DND-41 (cell line): ENCODE results near the gene EDAR.

Experiments used
- CTCF ChIP-seq: IDR thresholded peaks from 2 replicates; pipeline ENCODE4 v1.5.1; 2012; ENCODE audit warnings: borderline replicate concordance, low read length, moderate library complexity, mild to moderate bottlenecking; ENCODE audit not compliant: poor library complexity, severe bottlenecking; ENCODE audit errors: extremely low read depth
- EZH2 ChIP-seq: IDR thresholded peaks from 3 replicates; pipeline ENCODE4 v1.6.1; 2012; ENCODE audit warnings: borderline replicate concordance, low read depth, mild to moderate bottlenecking, moderate library complexity, low read length, inconsistent platforms; ENCODE audit not compliant: severe bottlenecking

GRCh38 chr2:108920686-108921085, 68.3 kb downstream of the EDAR start:
- no peak for TF ChIP-seq CTCF
- no peak for TF ChIP-seq EZH2
